CD4-positive, alpha-beta T cell (primary cell): ENCODE data around the gene SND1. TPM values are rescaled to one million over a fixed set of nuclear protein-coding genes. Genes with fewer than 3 reads are reported as not detected.

Source experiments
- ATAC-seq: fragments of 200-7000 bp; cut with Tn5 transposase; one replicate; pipeline ENCODE4 v1.10.0; 2022; ENCODE audit warnings: mild to moderate bottlenecking; ENCODE audit not compliant: poor library complexity
- CTCF ChIA-PET: fragments of 350-600 bp; sonication (Branson Sonifier 250); formaldehyde crosslinking; loops from one replicate; lab custom pipeline; 2021; ENCODE audit warnings: antibody characterized with exemption, inconsistent platforms; lab: Charles Lee
- POLR2A ChIA-PET: fragments of 350-600 bp; sonication (Branson Sonifier 250); formaldehyde crosslinking; loops from one replicate; lab custom pipeline; 2021; ENCODE audit warnings: antibody characterized with exemption, inconsistent platforms; lab: Charles Lee
- DNase-seq, 14 experiments: peaks; one replicate each; pipeline ENCODE4 v3.0.0-alpha.2; 2013 to 2020; ENCODE audit warnings: mixed read lengths in 2 of 14
- H3K27ac ChIP-seq, 2 donors: one replicate each; pipeline versions ENCODE4 v1.5.1 to v1.7.0; 2013; ENCODE audit warnings: low read length in 2 of 2, low read depth in 1 of 2, mild to moderate bottlenecking in 1 of 2
- H3K27me3 ChIP-seq, 2 experiments: 1 replicate in 1 of 2; 2 replicates in 1 of 2; pipeline versions ENCODE4 v1.6.1 to v1.7.0; 2013; ENCODE audit warnings: low read length in 2 of 2, control low read depth in 1 of 2, mild to moderate bottlenecking in 1 of 2, moderate library complexity in 1 of 2; ENCODE audit not compliant: insufficient read depth in 2 of 2, control insufficient read depth in 1 of 2
- H3K36me3 ChIP-seq: one replicate; pipeline ENCODE4 v1.6.1; 2013; ENCODE audit warnings: low read length, control low read depth; ENCODE audit not compliant: insufficient read depth
- H3K4me1 ChIP-seq: one replicate; pipeline ENCODE4 v1.6.1; 2013; ENCODE audit warnings: low read length, control low read depth; ENCODE audit not compliant: insufficient read depth
- H3K4me3 ChIP-seq: one replicate; pipeline ENCODE4 v1.5.1; 2013; ENCODE audit warnings: mild to moderate bottlenecking, low read length, moderate library complexity
- H3K9me3 ChIP-seq, 2 experiments: 1 replicate in 1 of 2; 2 replicates in 1 of 2; pipeline versions ENCODE4 v1.6.1 to v1.7.0; 2013; ENCODE audit warnings: low read length in 2 of 2, mild to moderate bottlenecking in 2 of 2, control low read depth in 1 of 2, moderate library complexity in 1 of 2; ENCODE audit not compliant: control insufficient read depth in 1 of 2, insufficient read depth in 1 of 2
- H3K27ac Mint-ChIP-seq: one replicate; pipeline ENCODE4 v1.8.0; 2020; ENCODE audit warnings: mixed read lengths
- H3K27me3 Mint-ChIP-seq: one replicate; pipeline ENCODE4 v1.8.0; 2021; ENCODE audit warnings: mixed read lengths
- H3K36me3 Mint-ChIP-seq: one replicate; pipeline ENCODE4 v1.8.0; 2021; ENCODE audit warnings: low read depth, mixed read lengths
- H3K4me1 Mint-ChIP-seq: one replicate; pipeline ENCODE4 v1.8.0; 2021; ENCODE audit warnings: low read depth, mixed read lengths
- H3K4me3 Mint-ChIP-seq: one replicate; pipeline ENCODE4 v1.8.0; 2020; ENCODE audit warnings: mild to moderate bottlenecking, mixed read lengths
- H3K9me3 Mint-ChIP-seq: one replicate; pipeline ENCODE4 v1.8.0; 2020; ENCODE audit warnings: mixed read lengths
- CTCF ChIP-seq: fragments of 200-600 bp; IDR thresholded peaks from one replicate; pipeline ENCODE4 v1.8.0; 2022; ENCODE audit warnings: antibody characterized with exemption, mild to moderate bottlenecking
- intact Hi-C, 2 experiments: fragments of 100-400 bp; cut with DNase I in 1 of 2; cut with micrococcal nuclease in 1 of 2; formaldehyde crosslinking; loops; one replicate each; pipeline versions ENCODE4 v1.15.1 to v1.9.0; 2023 to 2025; cut with DNase I, micrococcal nuclease
- total RNA-seq, 174 experiments: library from RNA in 2 of 174; stranded (reverse) in 2 of 174; gene quantifications; one replicate each; pipeline ENCODE4 v1.2.3 and lab custom pipeline; 2021 to 2026

SND1 gene
- total RNA-seq, 2 experiments from 2014 or later = 104 to 113 TPM

DNA sequence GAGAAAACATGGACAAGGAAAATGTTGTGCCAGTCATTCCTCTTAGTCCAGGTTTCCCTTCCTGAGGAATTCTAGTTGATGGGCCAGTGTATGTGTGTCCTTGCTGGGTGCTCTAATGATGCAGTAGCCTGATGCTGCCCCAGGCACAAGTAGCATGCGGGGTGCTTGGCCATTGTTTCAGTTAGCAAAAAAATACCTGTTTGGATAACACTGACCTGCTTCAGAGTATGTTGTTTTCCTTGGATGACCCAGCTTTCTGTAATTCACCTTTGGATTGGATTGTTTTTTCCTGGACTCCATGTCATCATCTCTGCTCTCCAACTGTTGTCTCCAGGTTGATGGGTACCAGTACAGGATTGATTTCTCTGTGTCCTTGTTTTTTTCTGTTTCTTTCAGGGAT lies 169.2 kb downstream of the SND1 start:
- DNase-seq (no peak), ATAC-seq (no peak)
- no peak overlapping the region for H3K4me3 ChIP-seq
- H3K4me3 Mint-ChIP-seq = no peak overlapping the region
- no peak for TF ChIP-seq CTCF
- no peaks in the 10 kb centered on the region for H3K9me3 ChIP-seq
- H3K27me3 Mint-ChIP-seq = no peaks in the 10 kb centered on the region
- CTCF ChIA-PET = no interaction called here
- peaks cover 55% of the 10 kb centered on the region for H3K4me1 Mint-ChIP-seq
- intact Hi-C loops = no loop called here
- no peak overlapping the region for H3K27ac Mint-ChIP-seq
- no peaks in the 10 kb centered on the region for H3K27me3 ChIP-seq
- H3K36me3 ChIP-seq = no peaks in the 10 kb centered on the region
- no peaks in the 10 kb centered on the region for H3K4me1 ChIP-seq
- H3K36me3 Mint-ChIP-seq = no peaks in the 10 kb centered on the region
- no peak overlapping the region for H3K27ac ChIP-seq
- POLR2A ChIA-PET = no interaction called here
- H3K9me3 Mint-ChIP-seq = no peaks in the 10 kb centered on the region

DNA sequence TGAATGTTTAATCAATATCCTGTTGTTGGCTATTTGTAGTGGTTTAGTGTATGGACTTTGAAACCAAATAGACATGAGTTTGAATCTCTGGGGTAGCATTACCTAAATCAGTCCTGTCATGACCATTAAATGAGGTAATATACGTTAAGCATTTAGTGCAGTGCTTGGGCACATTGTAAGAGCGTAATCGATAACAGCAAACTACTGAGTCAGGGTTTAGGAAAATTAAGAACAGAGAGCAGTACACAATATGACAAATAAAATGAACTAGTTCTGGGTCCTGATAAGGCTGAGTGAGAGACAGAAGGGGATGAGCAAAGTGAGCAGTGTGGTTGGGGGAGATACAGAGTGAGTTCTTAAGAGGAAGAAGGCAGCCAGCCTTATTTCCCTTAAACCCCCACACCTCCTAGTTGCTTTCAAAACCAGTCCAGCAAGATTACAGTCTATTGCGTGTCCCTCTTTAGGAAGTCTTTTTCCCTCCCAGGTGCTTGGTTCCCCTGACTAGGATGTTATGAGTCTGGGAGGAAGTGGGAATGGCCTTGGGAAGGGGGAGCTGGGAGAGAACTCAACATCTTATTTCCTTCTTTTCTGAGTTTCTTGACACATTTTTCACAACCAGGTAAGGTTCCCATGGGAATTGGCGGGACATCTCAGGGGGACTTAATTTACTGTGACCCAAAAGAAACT lies 171.0 kb downstream of the SND1 start:
- TF ChIP-seq CTCF = no peak
- Mint-ChIP-seq H3K4me1 (peaks cover 42% of the 10 kb centered on the region), H3K27me3 (no peaks in the 10 kb centered on the region), H3K36me3 (no peaks in the 10 kb centered on the region), H3K9me3 (no peaks in the 10 kb centered on the region), H3K27ac (no peak overlapping the region), H3K4me3 (no peak overlapping the region)
- ChIA-PET POLR2A (no interaction called here), CTCF (interaction anchor here (1.3 kb wide), 1 partner anchor 9 kb away, joined by 3 read pairs; no protein-coding TSS in a partner anchor)
- no peaks in the 10 kb centered on the region for H3K9me3 ChIP-seq
- H3K4me3 ChIP-seq = no peak overlapping the region
- H3K27ac ChIP-seq = no peak overlapping the region
- DNase-seq (no peak), ATAC-seq (no peak)
- H3K36me3 ChIP-seq = no peaks in the 10 kb centered on the region
- no peaks in the 10 kb centered on the region for H3K4me1 ChIP-seq
- intact Hi-C loops = no loop called here
- H3K27me3 ChIP-seq = no peaks in the 10 kb centered on the region

GRCh38 chr7:127824682-127825081 lies 172.7 kb downstream of the SND1 start:
- Mint-ChIP-seq H3K27ac (no peak overlapping the region), H3K4me3 (no peak overlapping the region), H3K27me3 (no peaks in the 10 kb centered on the region), H3K4me1 (peaks cover 28% of the 10 kb centered on the region), H3K9me3 (no peaks in the 10 kb centered on the region), H3K36me3 (peaks cover 6% of the 10 kb centered on the region)
- no peak for DNase-seq
- Histone ChIP-seq H3K9me3 (no peaks in the 10 kb centered on the region), H3K27ac (no peak overlapping the region), H3K36me3 (no peaks in the 10 kb centered on the region), H3K4me3 (no peak overlapping the region), H3K4me1 (no peaks in the 10 kb centered on the region), H3K27me3 (no peaks in the 10 kb centered on the region)
- TF ChIP-seq CTCF = no peak
- CTCF ChIA-PET = no interaction called here
- ATAC-seq = no peak
- POLR2A ChIA-PET = no interaction called here
- intact Hi-C loops = no loop called here
